ENCODE results near the gene PRKCA. TPM values are rescaled to one million over a fixed set of nuclear protein-coding genes. Genes with fewer than 3 reads are reported as not detected.

The PRKCA gene
- total RNA-seq, 1 experiment from 2014 or later, result 22.6 TPM

DNA sequence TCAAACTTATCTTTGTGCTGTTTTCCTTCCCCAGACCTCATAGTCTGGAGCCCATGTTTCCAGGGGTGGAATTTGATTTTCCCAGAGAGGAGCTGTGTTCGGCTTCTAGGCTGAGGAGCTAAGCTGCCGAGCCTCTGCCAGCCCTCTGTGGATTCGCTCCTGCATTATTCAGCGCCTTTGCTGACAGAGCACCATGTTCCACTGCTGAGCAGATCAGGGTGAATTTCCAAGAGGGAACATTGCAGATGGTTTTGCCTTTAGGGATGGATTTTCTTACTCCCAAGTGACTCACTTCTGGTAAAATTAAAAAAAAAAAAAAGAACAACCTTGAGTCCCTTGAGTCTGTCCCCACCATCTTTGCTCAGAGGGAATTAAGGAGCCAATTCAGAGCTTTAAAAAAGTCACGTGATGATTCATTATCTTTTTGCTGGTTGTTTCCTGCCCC, 229.5 kb downstream of the PRKCA start:
- Histone ChIP-seq H3K79me2 (ENCODE audit: low read length) (no peaks in the 10 kb centered on the region), H3K9me3 (ENCODE audit: low read length) (no peaks in the 10 kb centered on the region), H3K9me2 (replicated peaks; ENCODE audit: low read length) (no peaks in the 10 kb centered on the region), H3K9ac (ENCODE audit: low read length) (no peak overlapping the region), H3K27me3 (ENCODE audit: low read length) (no peaks in the 10 kb centered on the region), H3K27ac (ENCODE audit: low read length) (no peak overlapping the region), H4K20me1 (ENCODE audit: low read length) (no peaks in the 10 kb centered on the region), H3K36me3 (ENCODE audit: low read depth, low read length) (0 out of 2 replicates have a peak, but pooled peaks cover 2% of the 10 kb centered on the region), H3K4me3 (ENCODE audit: low read length) (no peak overlapping the region), H3F3A (ENCODE audit: low read length, unreplicated experiment) (no peaks in the 10 kb centered on the region), H2AFZ (ENCODE audit: low read length) (no peak overlapping the region), H3K4me2 (ENCODE audit: low read length) (no peak overlapping the region), H3K4me1 (ENCODE audit: insufficient read depth, low read length) (peaks cover 5% of the 10 kb centered on the region; the same call in 1 of the 2 replicates)
- BruUV-seq (replicated peaks), result no TSS peak
- intact Hi-C loops (cut with micrococcal nuclease), result no loop called here
- POLR2A ChIA-PET (ENCODE audit: unreplicated experiment), result no interaction called here
- no peak for DNase-seq
- CTCF ChIA-PET, result interaction anchor here (0.6 kb wide), 1 partner anchor 256 kb away, joined by 3 read pairs; no protein-coding TSS in a partner anchor
- peak; percentile 35; the same call in 1 of the 2 replicates for ATAC-seq
- TF ChIP-seq, protein P1, sequence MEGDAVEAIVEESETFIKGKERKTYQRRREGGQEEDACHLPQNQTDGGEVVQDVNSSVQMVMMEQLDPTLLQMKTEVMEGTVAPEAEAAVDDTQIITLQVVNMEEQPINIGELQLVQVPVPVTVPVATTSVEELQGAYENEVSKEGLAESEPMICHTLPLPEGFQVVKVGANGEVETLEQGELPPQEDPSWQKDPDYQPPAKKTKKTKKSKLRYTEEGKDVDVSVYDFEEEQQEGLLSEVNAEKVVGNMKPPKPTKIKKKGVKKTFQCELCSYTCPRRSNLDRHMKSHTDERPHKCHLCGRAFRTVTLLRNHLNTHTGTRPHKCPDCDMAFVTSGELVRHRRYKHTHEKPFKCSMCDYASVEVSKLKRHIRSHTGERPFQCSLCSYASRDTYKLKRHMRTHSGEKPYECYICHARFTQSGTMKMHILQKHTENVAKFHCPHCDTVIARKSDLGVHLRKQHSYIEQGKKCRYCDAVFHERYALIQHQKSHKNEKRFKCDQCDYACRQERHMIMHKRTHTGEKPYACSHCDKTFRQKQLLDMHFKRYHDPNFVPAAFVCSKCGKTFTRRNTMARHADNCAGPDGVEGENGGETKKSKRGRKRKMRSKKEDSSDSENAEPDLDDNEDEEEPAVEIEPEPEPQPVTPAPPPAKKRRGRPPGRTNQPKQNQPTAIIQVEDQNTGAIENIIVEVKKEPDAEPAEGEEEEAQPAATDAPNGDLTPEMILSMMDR (conservative IDR thresholded peaks at IDR 0.05; ENCODE audit: low read depth, low read length), result no peak
- no peak for TF ChIP-seq EZH2 (IDR thresholded peaks at IDR 0.05; ENCODE audit: low read length, unreplicated experiment)
- TF ChIP-seq EZH2phosphoT487 (IDR thresholded peaks at IDR 0.05; ENCODE audit: borderline replicate concordance, low read length), result no peak

DNA sequence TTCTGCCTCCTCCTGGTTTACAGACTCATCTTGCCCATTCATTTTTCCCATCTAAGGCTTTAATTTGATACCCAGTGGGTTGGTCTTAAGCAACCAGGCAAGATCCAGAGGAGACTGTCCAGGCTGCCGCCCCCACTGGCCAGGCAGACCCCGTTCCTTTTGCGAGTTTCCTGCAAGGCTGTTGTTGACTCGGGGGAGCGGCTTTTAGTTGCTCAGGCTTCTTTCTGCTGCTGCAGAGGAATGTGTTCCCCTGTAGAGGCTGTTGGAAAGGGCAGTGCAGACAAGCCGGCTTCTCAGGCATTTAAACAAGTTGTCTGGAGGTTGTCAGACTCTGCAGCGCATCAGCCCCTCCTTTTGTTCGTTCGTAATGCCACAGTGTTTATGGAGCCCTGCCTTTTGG, 231.2 kb downstream of the PRKCA start:
- Histone ChIP-seq H4K20me1 (ENCODE audit: low read length) (no peaks in the 10 kb centered on the region), H3K36me3 (ENCODE audit: low read depth, low read length) (0 out of 2 replicates have a peak, but pooled peaks cover 2% of the 10 kb centered on the region), H3K4me3 (ENCODE audit: low read length) (no peak overlapping the region), H3K79me2 (ENCODE audit: low read length) (no peaks in the 10 kb centered on the region), H3K9me2 (replicated peaks; ENCODE audit: low read length) (no peaks in the 10 kb centered on the region), H3K27me3 (ENCODE audit: low read length) (no peaks in the 10 kb centered on the region), H3F3A (ENCODE audit: low read length, unreplicated experiment) (no peaks in the 10 kb centered on the region), H3K4me1 (ENCODE audit: insufficient read depth, low read length) (peaks cover 5% of the 10 kb centered on the region; the same call in 1 of the 2 replicates), H3K4me2 (ENCODE audit: low read length) (no peak overlapping the region), H3K9ac (ENCODE audit: low read length) (no peak overlapping the region), H3K27ac (ENCODE audit: low read length) (no peak overlapping the region), H2AFZ (ENCODE audit: low read length) (no peak overlapping the region), H3K9me3 (ENCODE audit: low read length) (no peaks in the 10 kb centered on the region)
- DNase-seq (no peak), ATAC-seq (no peak; the same call in 1 of the 2 replicates)
- ChIA-PET CTCF (no interaction called here), POLR2A (ENCODE audit: unreplicated experiment) (no interaction called here)
- intact Hi-C loops (cut with micrococcal nuclease), result no loop called here
- TF ChIP-seq, protein P1 (conservative IDR thresholded peaks at IDR 0.05; ENCODE audit: low read depth, low read length), result no peak
- TF ChIP-seq EZH2phosphoT487 (IDR thresholded peaks at IDR 0.05; ENCODE audit: borderline replicate concordance, low read length) (no peak), EZH2 (IDR thresholded peaks at IDR 0.05; ENCODE audit: low read length, unreplicated experiment) (no peak)
- no TSS peak for BruUV-seq (replicated peaks)

DNA sequence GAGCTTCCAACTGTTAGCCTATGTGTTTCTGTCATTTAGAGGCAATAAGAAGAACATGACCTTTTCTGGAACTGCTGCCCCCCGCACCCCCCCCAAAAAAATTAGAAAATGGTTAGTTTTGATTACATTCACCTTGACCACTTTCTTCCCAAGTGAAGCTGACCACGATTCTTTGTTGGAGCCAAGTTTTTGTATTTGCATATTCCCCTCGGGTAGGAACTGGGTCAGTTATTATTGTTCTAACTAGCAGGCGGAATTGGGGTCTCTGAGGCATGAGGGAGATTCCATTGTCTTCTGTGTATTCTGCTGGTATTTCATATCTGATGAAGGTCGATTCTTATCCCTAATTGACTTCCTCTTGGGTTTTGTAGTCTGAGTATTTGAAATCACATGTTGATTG, 231.6 kb downstream of the PRKCA start:
- ChIA-PET CTCF (no interaction called here), POLR2A (ENCODE audit: unreplicated experiment) (no interaction called here)
- Histone ChIP-seq H3K9me3 (ENCODE audit: low read length) (no peaks in the 10 kb centered on the region), H3K4me1 (ENCODE audit: insufficient read depth, low read length) (peaks cover 5% of the 10 kb centered on the region; the same call in 1 of the 2 replicates), H3K27me3 (ENCODE audit: low read length) (no peaks in the 10 kb centered on the region), H2AFZ (ENCODE audit: low read length) (no peak overlapping the region), H3F3A (ENCODE audit: low read length, unreplicated experiment) (no peaks in the 10 kb centered on the region), H3K9me2 (replicated peaks; ENCODE audit: low read length) (no peaks in the 10 kb centered on the region), H3K4me3 (ENCODE audit: low read length) (no peak overlapping the region), H3K79me2 (ENCODE audit: low read length) (no peaks in the 10 kb centered on the region), H3K4me2 (ENCODE audit: low read length) (no peak overlapping the region), H3K36me3 (ENCODE audit: low read depth, low read length) (0 out of 2 replicates have a peak, but pooled peaks cover 2% of the 10 kb centered on the region), H3K27ac (ENCODE audit: low read length) (no peak overlapping the region), H3K9ac (ENCODE audit: low read length) (no peak overlapping the region), H4K20me1 (ENCODE audit: low read length) (no peaks in the 10 kb centered on the region)
- DNase-seq, result no peak
- intact Hi-C loops (cut with micrococcal nuclease), result no loop called here
- no TSS peak for BruUV-seq (replicated peaks)
- TF ChIP-seq, protein P1 (conservative IDR thresholded peaks at IDR 0.05; ENCODE audit: low read depth, low read length), result no peak
- no peak for TF ChIP-seq EZH2phosphoT487 (IDR thresholded peaks at IDR 0.05; ENCODE audit: borderline replicate concordance, low read length)
- no peak for TF ChIP-seq EZH2 (IDR thresholded peaks at IDR 0.05; ENCODE audit: low read length, unreplicated experiment)
- ATAC-seq, result no peak
